Testis (tissue), 2 donors: ENCODE measurements around the gene TDRD3.

Experiments
- CTCF ChIP-seq, 3 experiments: fragments of 450-650 bp in 2 of 3; fragments of 200-600 bp in 1 of 3; sonication (generic) in 1 of 3; IDR thresholded peaks; one replicate each; pipeline ENCODE4 v1.5.1; 2016 to 2019; ENCODE audit warnings: antibody characterized with exemption in 3 of 3, mild to moderate bottlenecking in 2 of 3, moderate library complexity in 1 of 3
- POLR2A ChIP-seq: fragments of 450-650 bp; IDR thresholded peaks from one replicate; pipeline ENCODE4 v1.6.1; 2017; ENCODE audit warnings: antibody characterized with exemption, mild to moderate bottlenecking, moderate library complexity

- no peak for TF ChIP-seq CTCF (IDR thresholded peaks at IDR 0.05)
- no peak for TF ChIP-seq POLR2A
Measured at GRCh38 chr13:60562096-60562780, 165.2 kb downstream of the TDRD3 start.
